ENCODE data around the gene C16orf90.

Gene C16orf90

GRCh38 chr16:3470723-3471122 lies 24.6 kb downstream of the C16orf90 start (continued):
- TF ChIP-seq PATZ1 (CRISPR knock-in tag; IDR thresholded peaks at IDR 0.05; ENCODE audit: borderline replicate concordance) (no peak), CSDC2 (CRISPR knock-in tag; IDR thresholded peaks at IDR 0.05) (no peak), ISL1 (CRISPR knock-in tag; IDR thresholded peaks at IDR 0.05) (no peak), ZNF70 (CRISPR knock-in tag; IDR thresholded peaks at IDR 0.05) (no peak), PPARA (CRISPR knock-in tag; IDR thresholded peaks at IDR 0.05; ENCODE audit: borderline replicate concordance) (no peak), ZC3H10 (CRISPR knock-in tag; IDR thresholded peaks at IDR 0.05) (no peak)

GRCh38 chr16:3469736-3470135 lies 25.6 kb downstream of the C16orf90 start:
- no peak for ATAC-seq
- no peak for TF ChIP-seq PPARA (CRISPR knock-in tag; IDR thresholded peaks at IDR 0.05; ENCODE audit: borderline replicate concordance)
- no peak for TF ChIP-seq BACH2 (CRISPR knock-in tag; IDR thresholded peaks at IDR 0.05; ENCODE audit: borderline replicate concordance)
- TF ChIP-seq TSHZ2 (CRISPR knock-in tag; IDR thresholded peaks at IDR 0.05), result no peak
- TF ChIP-seq CREB5 (CRISPR knock-in tag; IDR thresholded peaks at IDR 0.05; ENCODE audit: low read depth), result no peak
- TF ChIP-seq ARNTL (CRISPR knock-in tag; IDR thresholded peaks at IDR 0.05; ENCODE audit: borderline replicate concordance, low read depth), result no peak
- no peak for TF ChIP-seq TCF4 (CRISPR knock-in tag; IDR thresholded peaks at IDR 0.05; ENCODE audit: borderline replicate concordance)
- no peak for TF ChIP-seq CSDC2 (CRISPR knock-in tag; IDR thresholded peaks at IDR 0.05)
- no peak for TF ChIP-seq PATZ1 (CRISPR knock-in tag; IDR thresholded peaks at IDR 0.05; ENCODE audit: borderline replicate concordance)
- no peak for TF ChIP-seq ZNF8 (CRISPR knock-in tag; IDR thresholded peaks at IDR 0.05)
- no peak for TF ChIP-seq TOX (CRISPR knock-in tag; IDR thresholded peaks at IDR 0.05; ENCODE audit: borderline replicate concordance)
- TF ChIP-seq POU6F1 (CRISPR knock-in tag; IDR thresholded peaks at IDR 0.05; ENCODE audit: borderline replicate concordance, low read depth), result no peak
- TF ChIP-seq OSR1 (CRISPR knock-in tag; IDR thresholded peaks at IDR 0.05), result no peak
- TF ChIP-seq ZC3H10 (CRISPR knock-in tag; IDR thresholded peaks at IDR 0.05), result no peak

- no peak for TF ChIP-seq ZFP3 (CRISPR knock-in tag; IDR thresholded peaks at IDR 0.05)
- no peak for TF ChIP-seq TCF4 (CRISPR knock-in tag; IDR thresholded peaks at IDR 0.05; ENCODE audit: borderline replicate concordance)
- no peak for TF ChIP-seq CREB5 (CRISPR knock-in tag; IDR thresholded peaks at IDR 0.05; ENCODE audit: low read depth)
- no peak for TF ChIP-seq ZNF565 (CRISPR knock-in tag; conservative IDR thresholded peaks at IDR 0.05; ENCODE audit: low read depth)
- no peak for TF ChIP-seq ESRRG (CRISPR knock-in tag; IDR thresholded peaks at IDR 0.05)
- no peak for ATAC-seq
These were observed 26.8 kb downstream of the C16orf90 start for GRCh38 chr16:3468501-3468900.
